Neutrophil (primary cell): ENCODE results near the gene PLCH2.

Experiments
- H3K27ac ChIP-seq: fragments of 200-600 bp; sonication (generic); 2 replicates; pipeline ENCODE4 v1.5.1; 2016; ENCODE audit warnings: mild to moderate bottlenecking, moderate library complexity
- H3K27me3 ChIP-seq: fragments of 200-600 bp; sonication (generic); 2 replicates; pipeline ENCODE4 v1.6.0; 2016; ENCODE audit warnings: mild to moderate bottlenecking
- H3K36me3 ChIP-seq: fragments of 200-600 bp; sonication (generic); 2 replicates; pipeline ENCODE4 v1.5.1; 2017
- H3K4me1 ChIP-seq, 2 experiments: fragments of 200-600 bp in 1 of 2; sonication (generic) in 1 of 2; 1 replicate in 1 of 2; 2 replicates in 1 of 2; pipeline versions ENCODE4 v1.5.1 to v1.6.1; 2013 to 2016; ENCODE audit warnings: low read depth in 1 of 2, low read length in 1 of 2, mild to moderate bottlenecking in 1 of 2, moderate library complexity in 1 of 2; ENCODE audit not compliant: control insufficient read depth in 1 of 2, insufficient read depth in 1 of 2
- H3K4me3 ChIP-seq, 2 experiments: fragments of 200-600 bp in 1 of 2; sonication (generic) in 1 of 2; 1 replicate in 1 of 2; 2 replicates in 1 of 2; pipeline ENCODE4 v1.5.1; 2013 to 2016; ENCODE audit warnings: low read depth in 1 of 2, low read length in 1 of 2, mild to moderate bottlenecking in 1 of 2, moderate library complexity in 1 of 2
- H3K9me3 ChIP-seq: fragments of 200-600 bp; sonication (generic); 2 replicates; pipeline ENCODE4 v1.5.1; 2016
- TF ChIP-seq, protein P1 (sequence below): fragments of 200-600 bp; sonication (generic); IDR thresholded peaks from 2 replicates; pipeline ENCODE4 v1.5.1; 2016; ENCODE audit warnings: antibody characterized with exemption

The PLCH2 gene

GRCh38 chr1:2540816-2541492, 64.9 kb downstream of the PLCH2 start:
- TF ChIP-seq, protein P1, sequence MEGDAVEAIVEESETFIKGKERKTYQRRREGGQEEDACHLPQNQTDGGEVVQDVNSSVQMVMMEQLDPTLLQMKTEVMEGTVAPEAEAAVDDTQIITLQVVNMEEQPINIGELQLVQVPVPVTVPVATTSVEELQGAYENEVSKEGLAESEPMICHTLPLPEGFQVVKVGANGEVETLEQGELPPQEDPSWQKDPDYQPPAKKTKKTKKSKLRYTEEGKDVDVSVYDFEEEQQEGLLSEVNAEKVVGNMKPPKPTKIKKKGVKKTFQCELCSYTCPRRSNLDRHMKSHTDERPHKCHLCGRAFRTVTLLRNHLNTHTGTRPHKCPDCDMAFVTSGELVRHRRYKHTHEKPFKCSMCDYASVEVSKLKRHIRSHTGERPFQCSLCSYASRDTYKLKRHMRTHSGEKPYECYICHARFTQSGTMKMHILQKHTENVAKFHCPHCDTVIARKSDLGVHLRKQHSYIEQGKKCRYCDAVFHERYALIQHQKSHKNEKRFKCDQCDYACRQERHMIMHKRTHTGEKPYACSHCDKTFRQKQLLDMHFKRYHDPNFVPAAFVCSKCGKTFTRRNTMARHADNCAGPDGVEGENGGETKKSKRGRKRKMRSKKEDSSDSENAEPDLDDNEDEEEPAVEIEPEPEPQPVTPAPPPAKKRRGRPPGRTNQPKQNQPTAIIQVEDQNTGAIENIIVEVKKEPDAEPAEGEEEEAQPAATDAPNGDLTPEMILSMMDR = no peak
- H3K4me1 ChIP-seq = peaks cover 3 to 5% of the 10 kb centered on the region in 2 experiments
- H3K4me3 ChIP-seq = no peak overlapping the region
- H3K27me3 ChIP-seq = peaks cover 95% of the 10 kb centered on the region
- H3K9me3 ChIP-seq = no peaks in the 10 kb centered on the region
- H3K36me3 ChIP-seq = no peaks in the 10 kb centered on the region
- no peak overlapping the region for H3K27ac ChIP-seq

GRCh38 chr1:2541619-2542245, 65.6 kb downstream of the PLCH2 start:
- Histone ChIP-seq H3K27ac (no peak overlapping the region), H3K27me3 (peaks cover 88% of the 10 kb centered on the region), H3K36me3 (no peaks in the 10 kb centered on the region), H3K4me1 (peaks cover 3 to 13% of the 10 kb centered on the region in 2 experiments), H3K9me3 (no peaks in the 10 kb centered on the region), H3K4me3 (no peak overlapping the region)
- TF ChIP-seq, protein P1 = no peak

DNA sequence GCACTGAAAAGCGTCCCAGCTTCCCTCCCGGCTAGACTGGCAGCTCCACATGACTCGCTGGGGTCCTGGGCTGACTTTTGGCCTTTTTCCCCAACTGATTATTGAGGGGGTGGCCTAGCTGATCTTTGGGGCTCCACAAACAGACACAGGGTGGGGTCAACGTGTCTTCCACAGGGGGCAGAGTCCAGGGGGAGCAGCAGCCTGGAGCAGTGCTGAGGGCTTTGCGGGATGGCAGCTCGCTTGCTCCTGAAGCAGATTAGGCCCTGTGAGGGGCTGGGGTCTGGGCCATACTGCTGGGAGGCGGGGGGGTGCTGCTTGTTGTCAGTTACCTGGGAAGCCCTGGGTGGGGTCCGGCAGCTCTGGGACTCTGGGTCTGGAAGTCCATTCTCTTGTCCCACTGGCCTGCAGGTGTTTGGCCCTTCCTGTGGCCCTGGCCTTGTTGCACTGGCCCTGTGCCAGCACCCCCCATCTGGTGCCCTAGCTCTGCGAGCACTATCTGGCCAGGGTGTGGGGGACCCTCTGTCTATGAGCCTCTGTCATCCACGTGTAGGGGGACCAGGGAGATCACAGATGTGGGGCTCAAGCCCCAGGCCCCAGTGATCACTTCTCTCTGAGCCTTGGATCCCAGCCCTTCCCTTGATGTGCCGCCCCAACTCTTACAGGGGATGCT, 66.3 kb downstream of the PLCH2 start:
- Histone ChIP-seq H3K27ac (no peak overlapping the region), H3K4me1 (peaks cover 7 to 20% of the 10 kb centered on the region in 2 experiments)

DNA sequence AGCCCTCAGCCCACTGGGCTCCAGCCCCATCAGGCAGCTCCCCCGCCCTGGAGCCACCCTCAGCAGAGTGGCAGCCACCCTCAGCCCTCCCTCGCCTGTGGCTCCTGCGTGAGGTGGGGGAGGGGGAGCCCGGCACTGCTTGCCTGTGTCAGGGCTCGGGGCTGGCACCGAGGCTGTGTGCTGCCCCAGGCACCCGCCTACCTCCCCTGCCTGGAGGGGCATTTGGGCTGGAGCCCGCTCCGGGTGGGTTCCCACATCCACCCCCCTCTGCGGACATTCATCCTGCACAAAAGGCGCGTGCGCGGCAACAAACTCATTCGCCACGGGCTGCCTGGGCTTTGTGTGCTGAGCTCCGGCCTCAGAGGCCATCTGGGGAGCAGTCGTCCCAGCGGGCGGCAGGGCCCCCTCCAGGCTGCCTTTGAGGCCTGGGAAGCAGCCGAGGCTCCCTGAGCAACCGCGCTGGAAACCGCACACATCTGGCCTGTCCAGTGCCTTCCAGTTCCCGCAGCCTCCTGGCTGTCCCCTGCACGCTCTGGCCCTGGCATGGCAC, 67.5 kb downstream of the PLCH2 start:
- Histone ChIP-seq H3K4me1 (peaks cover 18 to 31% of the 10 kb centered on the region in 2 experiments), H3K9me3 (no peaks in the 10 kb centered on the region), H3K27me3 (peaks cover 69% of the 10 kb centered on the region), H3K4me3 (no peak overlapping the region), H3K36me3 (no peaks in the 10 kb centered on the region), H3K27ac (no peak overlapping the region)
- TF ChIP-seq, protein P1 = no peak

More for the DNA sequence above, 66.3 kb downstream of the PLCH2 start:
- no peaks in the 10 kb centered on the region for H3K9me3 ChIP-seq
- H3K36me3 ChIP-seq = no peaks in the 10 kb centered on the region
- no peak overlapping the region for H3K4me3 ChIP-seq
- peaks cover 82% of the 10 kb centered on the region for H3K27me3 ChIP-seq
- TF ChIP-seq, protein P1 = no peak

DNA sequence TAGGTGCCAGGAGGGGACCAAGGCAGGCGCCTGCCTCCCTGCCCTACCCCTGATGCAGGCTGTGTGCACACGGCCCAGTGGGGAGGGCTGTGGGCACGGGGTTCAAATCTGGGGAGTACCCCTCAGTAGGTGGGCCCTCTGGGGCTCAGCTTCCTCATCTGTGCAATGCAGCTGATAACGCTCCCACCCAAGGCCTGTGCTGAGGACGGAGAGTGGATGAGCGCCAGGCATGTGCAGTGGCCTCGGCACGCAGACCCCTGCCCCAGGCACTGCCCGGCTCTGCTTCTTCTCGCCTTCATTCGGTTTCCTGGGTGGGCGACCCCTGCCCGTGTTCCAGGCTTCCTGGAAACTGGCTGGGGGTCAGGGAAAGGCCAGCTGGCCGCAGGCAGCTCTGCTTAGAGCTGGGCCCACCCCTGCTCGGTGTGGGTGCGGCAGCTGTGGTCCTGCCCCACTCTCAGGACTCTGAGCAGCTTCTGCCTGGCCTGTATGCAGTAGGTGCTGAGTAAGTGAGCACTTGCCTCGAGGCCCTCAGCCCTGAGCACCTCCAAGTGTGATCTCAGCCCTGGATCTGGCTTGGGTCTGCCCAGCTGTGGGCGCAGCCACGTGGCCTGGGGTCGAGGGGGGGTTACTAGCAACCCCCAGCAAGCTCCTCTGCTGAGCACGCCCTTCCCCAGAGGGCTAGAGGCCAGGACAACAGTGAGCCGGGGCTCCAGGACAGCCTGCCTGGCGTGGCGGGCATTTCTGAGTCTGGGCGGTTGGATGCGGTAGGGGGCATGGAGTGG, 68.2 kb downstream of the PLCH2 start:
- Histone ChIP-seq H3K9me3 (no peaks in the 10 kb centered on the region), H3K36me3 (no peaks in the 10 kb centered on the region), H3K27ac (no peak overlapping the region), H3K4me1 (peaks cover 24 to 37% of the 10 kb centered on the region in 2 experiments), H3K4me3 (no peak overlapping the region), H3K27me3 (peaks cover 63% of the 10 kb centered on the region)
- TF ChIP-seq, protein P1 = no peak
